Stimulated activated CD4-positive, alpha-beta T cell treated with anti-CD3 and anti-CD28 coated beads, Interleukin-4, amount 100 ng/mL, for 1 hour (primary cell): ENCODE data around the gene WDR90.
A peak's percentile ranks its signal among the peaks of the same experiment; 100 is the strongest.

Experiments used
- DNase-seq: peaks from one replicate; pipeline ENCODE4 v3.0.0-alpha.2; 2020

WDR90 gene

GRCh38 chr16:626787-627453, 22.2 kb upstream of the WDR90 start:
- no peak for DNase-seq

GRCh38 chr16:627454-628239, 21.5 kb upstream of the WDR90 start:
- no peak for DNase-seq

GRCh38 chr16:628321-629061, 20.7 kb upstream of the WDR90 start:
- no peak for DNase-seq

- DNase-seq: no peak
These were observed 19.9 kb upstream of the WDR90 start for GRCh38 chr16:629185-629832.

- no peak for DNase-seq
These were observed 19.3 kb upstream of the WDR90 start for GRCh38 chr16:629833-630248.

- DNase-seq: no peak
These were observed 18.8 kb upstream of the WDR90 start for GRCh38 chr16:630249-630814.

GRCh38 chr16:630815-631405, 18.3 kb upstream of the WDR90 start, which contains the start of gene WFIKKN1:
WFIKKN1 (plus strand) TSS chr16:630985; CDS start chr16:631254, 269 bp downstream.
- no peak for DNase-seq

- DNase-seq: no peak
These were observed 17.3 kb upstream of the WDR90 start for GRCh38 chr16:631808-632358.

- no peak for DNase-seq
These were observed 16.5 kb upstream of the WDR90 start for GRCh38 chr16:632486-633335.

GRCh38 chr16:633336-634050, 15.7 kb upstream of the WDR90 start:
- no peak for DNase-seq

GRCh38 chr16:634051-634670, 15.0 kb upstream of the WDR90 start:
- no peak for DNase-seq

- no peak for DNase-seq
These were observed 14.2 kb upstream of the WDR90 start for GRCh38 chr16:634996-635395.

- DNase-seq: no peak
These were observed 13.5 kb upstream of the WDR90 start for GRCh38 chr16:635573-636205.

GRCh38 chr16:636206-637080, 12.7 kb upstream of the WDR90 start, which contains the start of gene METTL26:
METTL26 (minus strand) TSS chr16:636305; CDS start chr16:636290, 15 bp downstream.
- peak; percentile 93 for DNase-seq

GRCh38 chr16:637081-638018, 11.8 kb upstream of the WDR90 start:
- DNase-seq: peak; percentile 87

- DNase-seq: no peak
These were observed 11.1 kb upstream of the WDR90 start for GRCh38 chr16:638034-638543.

GRCh38 chr16:638836-639235, 10.3 kb upstream of the WDR90 start:
- DNase-seq: no peak
